Osteoblast (primary cell): ENCODE results near the gene TESK1. TPM values are rescaled to one million over a fixed set of nuclear protein-coding genes. Genes with fewer than 3 reads are reported as not detected.

Experiments used
- DNase-seq: peaks from one replicate; pipeline ENCODE4 v3.0.0; 2011; ENCODE audit warnings: low spot score, mixed read lengths; ENCODE audit not compliant: insufficient read length; ENCODE audit errors: missing footprints
- H2AFZ ChIP-seq: 2 replicates; pipeline ENCODE4 v1.6.0; 2011; ENCODE audit warnings: mild to moderate bottlenecking, low read length
- H3K27ac ChIP-seq: 2 replicates; pipeline ENCODE4 v1.5.1; 2011; ENCODE audit warnings: mild to moderate bottlenecking, low read depth, low read length, moderate library complexity
- H3K27me3 ChIP-seq: 2 replicates; pipeline ENCODE4 v1.6.0; 2012; ENCODE audit warnings: mild to moderate bottlenecking, control low read depth, inconsistent platforms, low read length, moderate library complexity; ENCODE audit not compliant: insufficient read depth
- H3K36me3 ChIP-seq: 2 replicates; pipeline ENCODE4 v1.5.1; 2011; ENCODE audit warnings: mild to moderate bottlenecking, low read length, control low read depth, moderate library complexity; ENCODE audit not compliant: insufficient read depth
- H3K4me1 ChIP-seq: 2 replicates; pipeline ENCODE4 v1.5.1; 2011; ENCODE audit warnings: mild to moderate bottlenecking, low read length, control low read depth, moderate library complexity; ENCODE audit not compliant: insufficient read depth
- H3K4me2 ChIP-seq: 2 replicates; pipeline ENCODE4 v1.6.0; 2011; ENCODE audit warnings: mild to moderate bottlenecking, low read length; ENCODE audit not compliant: insufficient read depth
- H3K4me3 ChIP-seq: fragments of 200-600 bp; sonication (generic); 3 replicates; pipeline ENCODE4 v1.5.1; 2012; ENCODE audit warnings: mild to moderate bottlenecking, low read length, inconsistent platforms; ENCODE audit not compliant: insufficient read depth
- H3K79me2 ChIP-seq: 2 replicates; pipeline ENCODE4 v1.6.0; 2012; ENCODE audit warnings: mild to moderate bottlenecking, low read length, control low read depth, inconsistent platforms; ENCODE audit not compliant: insufficient read depth
- H3K9me3 ChIP-seq: 2 replicates; pipeline ENCODE4 v1.5.1; 2011; ENCODE audit warnings: low read depth, low read length, control low read depth
- H4K20me1 ChIP-seq: 2 replicates; pipeline ENCODE4 v1.6.0; 2012; ENCODE audit warnings: mild to moderate bottlenecking, low read length, control low read depth; ENCODE audit not compliant: insufficient read depth
- CTCF ChIP-seq: IDR thresholded peaks from 2 replicates; pipeline ENCODE4 v1.5.1; 2011; ENCODE audit warnings: mild to moderate bottlenecking, low read depth, low read length, moderate library complexity; ENCODE audit errors: extremely low read depth
- total RNA-seq: library from RNA; depleted of rRNA; stranded (reverse); fragments of >200 nt; gene quantifications from 2 replicates; pipeline ENCODE4 v1.2.3, GENCODE V29; 2012

The TESK1 gene
- total RNA-seq, 1 donor = 18.5 TPM

GRCh38 chr9:35612843-35613242 lies 7.8 kb downstream of the TESK1 start:
- Histone ChIP-seq H3K9me3 (no peaks in the 10 kb centered on the region), H2AFZ (no peak overlapping the region), H4K20me1 (peaks cover 1% of the 10 kb centered on the region), H3K27ac (no peak overlapping the region), H3K4me2 (no peak overlapping the region), H3K27me3 (peaks cover 9% of the 10 kb centered on the region), H3K36me3 (peaks cover 22% of the 10 kb centered on the region), H3K4me3 (no peak overlapping the region), H3K4me1 (no peaks in the 10 kb centered on the region), H3K79me2 (no peaks in the 10 kb centered on the region)
- no peak for TF ChIP-seq CTCF
- DNase-seq = no peak

- Histone ChIP-seq H3K36me3 (no peaks in the 10 kb centered on the region), H2AFZ (peak overlapping the region; percentile 98), H3K9me3 (no peaks in the 10 kb centered on the region), H3K4me2 (peak overlapping the region; percentile 93), H3K27ac (no peak overlapping the region), H3K27me3 (peaks cover 10% of the 10 kb centered on the region), H3K4me1 (no peaks in the 10 kb centered on the region), H3K79me2 (no peaks in the 10 kb centered on the region), H3K4me3 (no peak overlapping the region), H4K20me1 (no peaks in the 10 kb centered on the region)
- no peak for TF ChIP-seq CTCF
- peak; percentile 58 for DNase-seq
Measured at GRCh38 chr9:35615981-35616680, 11.1 kb downstream of the TESK1 start.

GRCh38 chr9:35616681-35617459 lies 11.8 kb downstream of the TESK1 start:
- Histone ChIP-seq H3K36me3 (no peaks in the 10 kb centered on the region), H3K79me2 (no peaks in the 10 kb centered on the region), H3K4me3 (peak overlapping the region; percentile 68), H3K27ac (no peak overlapping the region), H3K4me1 (no peaks in the 10 kb centered on the region), H3K27me3 (peaks cover 12% of the 10 kb centered on the region), H3K9me3 (no peaks in the 10 kb centered on the region), H2AFZ (peak overlapping the region; percentile 98), H4K20me1 (no peaks in the 10 kb centered on the region), H3K4me2 (peak overlapping the region; percentile 93)
- TF ChIP-seq CTCF = no peak
- DNase-seq = peak; percentile 94

- H3K4me1 ChIP-seq = no peaks in the 10 kb centered on the region
- no peak for TF ChIP-seq CTCF
- H3K9me3 ChIP-seq = no peaks in the 10 kb centered on the region
- no peaks in the 10 kb centered on the region for H3K79me2 ChIP-seq
- H3K27ac ChIP-seq = no peak overlapping the region
- peak overlapping the region; percentile 68 for H3K4me3 ChIP-seq
- H3K36me3 ChIP-seq = no peaks in the 10 kb centered on the region
- peak overlapping the region; percentile 93 for H3K4me2 ChIP-seq
- no peaks in the 10 kb centered on the region for H4K20me1 ChIP-seq
- peak overlapping the region; percentile 98 for H2AFZ ChIP-seq
- peaks cover 12% of the 10 kb centered on the region for H3K27me3 ChIP-seq
- no peak for DNase-seq
Measured at GRCh38 chr9:35617548-35617947, 12.5 kb downstream of the TESK1 start.
